Smooth muscle cell (in vitro differentiated cells): ENCODE data around the gene DARS2. TPM values are rescaled to one million over a fixed set of nuclear protein-coding genes. Genes with fewer than 3 reads are reported as not detected.
A peak's percentile ranks its signal among the peaks of the same experiment; 100 is the strongest.

ENCODE experiments used
- DNase-seq: peaks from one replicate; lab custom pipeline; 2025; ENCODE audit not compliant: unreplicated experiment; lab: John Stamatoyannopoulos, UW
- H2AFZ ChIP-seq: fragments of 200-600 bp; sonication (generic); 2 replicates; pipeline ENCODE4 v1.6.0; 2016; ENCODE audit warnings: antibody characterized with exemption, low read depth, mild to moderate bottlenecking
- H3F3A ChIP-seq: fragments of 200-600 bp; sonication (generic); 2 replicates; pipeline ENCODE4 v1.6.0; 2017; ENCODE audit warnings: antibody characterized with exemption, low read depth
- H3K27ac ChIP-seq: fragments of 200-600 bp; sonication (generic); 2 replicates; pipeline ENCODE4 v1.5.1; 2016; ENCODE audit warnings: low read depth, mild to moderate bottlenecking
- H3K27me3 ChIP-seq: fragments of 200-600 bp; sonication (generic); 2 replicates; pipeline ENCODE4 v1.6.1; 2016; ENCODE audit warnings: low read depth, mild to moderate bottlenecking
- H3K36me3 ChIP-seq: fragments of 200-600 bp; sonication (generic); 2 replicates; pipeline ENCODE4 v1.5.1; 2016; ENCODE audit warnings: low read depth
- H3K4me1 ChIP-seq: fragments of 200-600 bp; sonication (generic); 2 replicates; pipeline ENCODE4 v1.5.1; 2016; ENCODE audit warnings: low read depth
- H3K4me2 ChIP-seq: fragments of 200-600 bp; sonication (generic); 2 replicates; pipeline ENCODE4 v1.6.0; 2016; ENCODE audit warnings: mild to moderate bottlenecking
- H3K4me3 ChIP-seq: fragments of 200-600 bp; sonication (generic); 2 replicates; pipeline ENCODE4 v1.5.1; 2016; ENCODE audit warnings: mild to moderate bottlenecking
- H3K79me2 ChIP-seq: fragments of 200-600 bp; sonication (generic); 2 replicates; pipeline ENCODE4 v1.6.0; 2016; ENCODE audit warnings: low read depth, mild to moderate bottlenecking
- H3K9ac ChIP-seq: fragments of 200-600 bp; sonication (generic); 2 replicates; pipeline ENCODE4 v1.6.0; 2016; ENCODE audit warnings: low read depth
- H3K9me3 ChIP-seq: fragments of 200-600 bp; sonication (generic); replicated peaks from 2 replicates; pipeline ENCODE4 v1.5.1; 2016; ENCODE audit warnings: low read depth
- H4K20me1 ChIP-seq: fragments of 200-600 bp; sonication (generic); 2 replicates; pipeline ENCODE4 v1.6.0; 2016; ENCODE audit warnings: low read depth
- CTCF ChIP-seq: fragments of 200-600 bp; sonication (generic); IDR thresholded peaks from 2 replicates; pipeline ENCODE4 v1.5.1; 2017; ENCODE audit warnings: borderline replicate concordance, mild to moderate bottlenecking, antibody characterized with exemption; ENCODE audit not compliant: insufficient read depth, poor library complexity, severe bottlenecking
- WGBS: methylation state at CpG from one replicate; pipeline ENCODE4 v1.1.7; 2016; ENCODE audit warnings: low lambda C conversion rate; 5-methylcytosine and 5-hydroxymethylcytosine counted together
- polyA plus RNA-seq: library from polyadenylated mRNA; unstranded; fragments of >200 nt; fragmentation: Nextera tagmentation; extraction: Ambion mirVana; gene quantifications from 2 replicates; pipeline ENCODE4 v1.2.1, GENCODE V29; 2016
- total RNA-seq: library from RNA; depleted of rRNA; stranded (reverse); fragments of >200 nt; gene quantifications from 2 replicates; pipeline ENCODE4 v1.2.3, GENCODE V29; 2014

Gene DARS2
- total and polyA plus RNA-seq, 2 experiments from 2014 or later: 10.1 to 19.3 TPM

GRCh38 chr1:173866413-173867115, 42.1 kb downstream of the DARS2 start:
- peak overlapping the region; percentile 65 for H3K4me3 ChIP-seq
- H3K36me3 ChIP-seq: peaks cover 23% of the 10 kb centered on the region

GRCh38 chr1:173867141-173867752, 42.8 kb downstream of the DARS2 start:
- H4K20me1 ChIP-seq: peaks cover 51% of the 10 kb centered on the region
- DNase-seq: no peak
- peaks cover 23% of the 10 kb centered on the region for H3K36me3 ChIP-seq
- H3K9me3 ChIP-seq: no peaks in the 10 kb centered on the region
- peaks cover 38% of the 10 kb centered on the region for H3K79me2 ChIP-seq
- H3K9ac ChIP-seq: peak overlapping the region; percentile 55
- WGBS: 2% methylated on average over 32 of the region's 32 CpGs
- H3K4me1 ChIP-seq: peaks cover 32% of the 10 kb centered on the region
- H3K27me3 ChIP-seq: no peaks in the 10 kb centered on the region
- peaks cover 40% of the 10 kb centered on the region for H3F3A ChIP-seq
- H3K27ac ChIP-seq: peak overlapping the region; percentile 62
- H3K4me2 ChIP-seq: peak overlapping the region; percentile 90
- H2AFZ ChIP-seq: no peak overlapping the region
- TF ChIP-seq CTCF: no peak
- peak overlapping the region; percentile 65 for H3K4me3 ChIP-seq

More at GRCh38 chr1:173866413-173867115, 42.1 kb downstream of the DARS2 start:
- DNase-seq: no peak
- peaks cover 51% of the 10 kb centered on the region for H4K20me1 ChIP-seq
- no peaks in the 10 kb centered on the region for H3K9me3 ChIP-seq
- peak overlapping the region; percentile 62 for H3K27ac ChIP-seq
- H2AFZ ChIP-seq: no peak overlapping the region
- 2% methylated on average over 2 of the region's 2 CpGs for WGBS
- TF ChIP-seq CTCF: no peak
- H3K4me1 ChIP-seq: peaks cover 32% of the 10 kb centered on the region
- no peaks in the 10 kb centered on the region for H3K27me3 ChIP-seq
- H3F3A ChIP-seq: peaks cover 43% of the 10 kb centered on the region
- peaks cover 34% of the 10 kb centered on the region for H3K79me2 ChIP-seq
- H3K9ac ChIP-seq: peak overlapping the region; percentile 55
- peak overlapping the region; percentile 90 for H3K4me2 ChIP-seq

- Histone ChIP-seq H3F3A (peaks cover 39% of the 10 kb centered on the region), H3K27ac (peak within 1 kb of the TSS; percentile 67), H3K27me3 (no peaks in the 10 kb centered on the region), H3K9ac (peak within 1 kb of the TSS; percentile 64), H2AFZ (peak within 1 kb of the TSS; percentile 86), H3K4me3 (peak within 1 kb of the TSS; percentile 65), H3K4me2 (peak within 1 kb of the TSS; percentile 90), H3K4me1 (peaks cover 32% of the 10 kb centered on the region), H3K9me3 (no peaks in the 10 kb centered on the region), H4K20me1 (peaks cover 49% of the 10 kb centered on the region), H3K36me3 (peaks cover 23% of the 10 kb centered on the region), H3K79me2 (peaks cover 38% of the 10 kb centered on the region)
- TF ChIP-seq CTCF: no peak
- DNase-seq: peak; percentile 88
- 2% methylated on average over 21 of the region's 30 CpGs for WGBS
Observed at GRCh38 chr1:173867753-173868265, 43.3 kb downstream of the DARS2 start, which contains the start of gene GAS5. Gene GAS5, minus strand, starts transcription at chr1:173867989.
